Endothelial cell of umbilical vein (primary cell): Measurements from ENCODE around the gene MPZL2.

ENCODE experiments used
- EZH2 ChIP-seq: IDR thresholded peaks from 2 replicates; pipeline ENCODE4 v1.6.1; 2012; ENCODE audit warnings: borderline replicate concordance, low read depth, mild to moderate bottlenecking, moderate library complexity, low read length, inconsistent platforms; ENCODE audit not compliant: severe bottlenecking
- GATA2 ChIP-seq: IDR thresholded peaks from 2 replicates; pipeline ENCODE4 v1.7.0; 2011; ENCODE audit warnings: low read depth, mild to moderate bottlenecking, moderate library complexity, mixed read lengths, low read length; ENCODE audit not compliant: insufficient read length, insufficient read depth
- JUN ChIP-seq: IDR thresholded peaks from 2 replicates; pipeline ENCODE4 v1.6.1; 2011; ENCODE audit warnings: borderline replicate concordance, low read depth; ENCODE audit not compliant: insufficient read length, insufficient read depth
- MYC ChIP-seq: IDR thresholded peaks from one replicate; pipeline ENCODE4 v1.6.1; 2011; ENCODE audit warnings: mild to moderate bottlenecking, low read depth, low read length
- POLR2A ChIP-seq: IDR thresholded peaks from 2 replicates; pipeline ENCODE4 v1.6.1; 2012; ENCODE audit warnings: low read depth, mild to moderate bottlenecking, control low read depth, low read length
- POLR2AphosphoS5 ChIP-seq: IDR thresholded peaks from 2 replicates; pipeline ENCODE4 v1.6.1; 2012; ENCODE audit warnings: low read depth, mild to moderate bottlenecking, control low read depth, low read length, moderate library complexity; ENCODE audit not compliant: insufficient read depth
- TF ChIP-seq, protein P1 (sequence below), 2 donors: IDR thresholded peaks; 1 replicate in 1 of 2; 2 replicates in 1 of 2; pipeline ENCODE4 v1.5.1; 2011; ENCODE audit warnings: low read length in 2 of 2, mild to moderate bottlenecking in 2 of 2, moderate library complexity in 2 of 2, control low read depth in 1 of 2, inconsistent platforms in 1 of 2, low read depth in 1 of 2; ENCODE audit not compliant: insufficient read depth in 1 of 2; ENCODE audit errors: extremely low read depth in 1 of 2
- TF ChIP-seq, protein P2 (sequence below): IDR thresholded peaks from 2 replicates; pipeline ENCODE4 v1.6.1; 2011; ENCODE audit not compliant: insufficient read depth, insufficient read length

DNA sequence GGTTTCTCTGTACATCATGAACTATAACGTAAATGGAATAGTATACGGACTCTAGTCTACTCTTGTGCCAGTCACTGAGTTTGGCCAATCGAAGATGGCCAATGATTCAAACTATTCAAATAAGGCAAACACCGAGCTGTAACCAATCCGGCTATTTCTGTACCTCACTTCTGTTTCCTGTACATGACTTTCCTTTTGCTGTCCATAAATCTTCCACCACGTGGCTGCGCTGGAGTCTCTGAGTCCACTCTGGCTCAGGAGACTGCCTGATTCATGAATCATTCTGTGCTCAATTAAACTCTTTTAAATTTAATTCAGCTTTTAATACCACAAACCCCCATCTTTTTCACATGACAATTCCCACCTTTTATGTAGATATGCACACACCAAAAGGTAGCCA, 37.8 kb downstream of the MPZL2 start:
- TF ChIP-seq, protein P1, sequence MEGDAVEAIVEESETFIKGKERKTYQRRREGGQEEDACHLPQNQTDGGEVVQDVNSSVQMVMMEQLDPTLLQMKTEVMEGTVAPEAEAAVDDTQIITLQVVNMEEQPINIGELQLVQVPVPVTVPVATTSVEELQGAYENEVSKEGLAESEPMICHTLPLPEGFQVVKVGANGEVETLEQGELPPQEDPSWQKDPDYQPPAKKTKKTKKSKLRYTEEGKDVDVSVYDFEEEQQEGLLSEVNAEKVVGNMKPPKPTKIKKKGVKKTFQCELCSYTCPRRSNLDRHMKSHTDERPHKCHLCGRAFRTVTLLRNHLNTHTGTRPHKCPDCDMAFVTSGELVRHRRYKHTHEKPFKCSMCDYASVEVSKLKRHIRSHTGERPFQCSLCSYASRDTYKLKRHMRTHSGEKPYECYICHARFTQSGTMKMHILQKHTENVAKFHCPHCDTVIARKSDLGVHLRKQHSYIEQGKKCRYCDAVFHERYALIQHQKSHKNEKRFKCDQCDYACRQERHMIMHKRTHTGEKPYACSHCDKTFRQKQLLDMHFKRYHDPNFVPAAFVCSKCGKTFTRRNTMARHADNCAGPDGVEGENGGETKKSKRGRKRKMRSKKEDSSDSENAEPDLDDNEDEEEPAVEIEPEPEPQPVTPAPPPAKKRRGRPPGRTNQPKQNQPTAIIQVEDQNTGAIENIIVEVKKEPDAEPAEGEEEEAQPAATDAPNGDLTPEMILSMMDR (IDR thresholded peaks at IDR 0.05; ENCODE audit: extremely low read depth in 1 of 2, insufficient read depth in 1 of 2, low read depth in 1 of 2, low read length in 2 of 2) = no peak
- no peak for TF ChIP-seq POLR2A
- TF ChIP-seq, protein P2, sequence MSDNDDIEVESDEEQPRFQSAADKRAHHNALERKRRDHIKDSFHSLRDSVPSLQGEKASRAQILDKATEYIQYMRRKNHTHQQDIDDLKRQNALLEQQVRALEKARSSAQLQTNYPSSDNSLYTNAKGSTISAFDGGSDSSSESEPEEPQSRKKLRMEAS = peak; percentile 45
- TF ChIP-seq EZH2 = no peak
- TF ChIP-seq GATA2 = no peak
- TF ChIP-seq POLR2AphosphoS5 = no peak
- no peak for TF ChIP-seq JUN
- no peak for TF ChIP-seq MYC
